ENCODE data around the gene FHOD3. TPM values are rescaled to one million over a fixed set of nuclear protein-coding genes. Genes with fewer than 3 reads are reported as not detected.
A peak's percentile ranks its signal among the peaks of the same experiment; 100 is the strongest.

FHOD3 gene
- total RNA-seq, 1 donor = 13.0 TPM

DNA sequence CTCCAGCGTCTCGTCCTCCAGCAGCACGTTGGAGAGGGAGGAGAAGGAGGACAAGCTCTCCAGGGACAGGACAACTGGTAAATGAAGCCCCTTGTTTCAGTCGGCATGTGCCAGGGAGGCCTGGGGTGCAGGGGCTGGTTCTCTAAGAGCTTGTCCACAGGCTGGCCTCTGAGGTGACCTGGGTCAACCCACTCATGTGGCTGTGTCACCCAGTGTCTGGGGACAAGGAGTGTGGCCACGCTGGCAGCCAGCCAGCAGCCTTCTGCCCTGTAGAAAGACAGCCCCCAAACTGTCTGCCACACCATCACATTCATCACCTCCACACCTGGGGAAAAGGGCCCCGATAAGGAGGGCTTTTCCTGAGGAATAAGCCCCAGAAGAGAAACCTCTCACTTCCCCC lies 411.8 kb downstream of the FHOD3 start:
- no peak overlapping the region for H3K4me2 ChIP-seq (ENCODE audit: insufficient read depth, low read length)
- no peaks in the 10 kb centered on the region for H3K36me3 ChIP-seq (ENCODE audit: insufficient read depth, low read length)
- peaks cover 9% of the 10 kb centered on the region for H3K4me1 ChIP-seq (ENCODE audit: insufficient read depth, low read length)
- no peak overlapping the region for H3K27ac ChIP-seq (ENCODE audit: low read depth, low read length)
- no peak overlapping the region for H2AFZ ChIP-seq (ENCODE audit: low read length)
- H3K4me3 ChIP-seq (ENCODE audit: insufficient read depth, low read length) = no peak overlapping the region
- TF ChIP-seq, protein P1, sequence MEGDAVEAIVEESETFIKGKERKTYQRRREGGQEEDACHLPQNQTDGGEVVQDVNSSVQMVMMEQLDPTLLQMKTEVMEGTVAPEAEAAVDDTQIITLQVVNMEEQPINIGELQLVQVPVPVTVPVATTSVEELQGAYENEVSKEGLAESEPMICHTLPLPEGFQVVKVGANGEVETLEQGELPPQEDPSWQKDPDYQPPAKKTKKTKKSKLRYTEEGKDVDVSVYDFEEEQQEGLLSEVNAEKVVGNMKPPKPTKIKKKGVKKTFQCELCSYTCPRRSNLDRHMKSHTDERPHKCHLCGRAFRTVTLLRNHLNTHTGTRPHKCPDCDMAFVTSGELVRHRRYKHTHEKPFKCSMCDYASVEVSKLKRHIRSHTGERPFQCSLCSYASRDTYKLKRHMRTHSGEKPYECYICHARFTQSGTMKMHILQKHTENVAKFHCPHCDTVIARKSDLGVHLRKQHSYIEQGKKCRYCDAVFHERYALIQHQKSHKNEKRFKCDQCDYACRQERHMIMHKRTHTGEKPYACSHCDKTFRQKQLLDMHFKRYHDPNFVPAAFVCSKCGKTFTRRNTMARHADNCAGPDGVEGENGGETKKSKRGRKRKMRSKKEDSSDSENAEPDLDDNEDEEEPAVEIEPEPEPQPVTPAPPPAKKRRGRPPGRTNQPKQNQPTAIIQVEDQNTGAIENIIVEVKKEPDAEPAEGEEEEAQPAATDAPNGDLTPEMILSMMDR (IDR thresholded peaks at IDR 0.05; ENCODE audit: extremely low read depth, low read depth, low read length) = no peak
- H4K20me1 ChIP-seq (ENCODE audit: insufficient read depth, low read length) = no peaks in the 10 kb centered on the region
- H3K27me3 ChIP-seq (ENCODE audit: insufficient read depth, low read length) = no peaks in the 10 kb centered on the region
- H3K9me3 ChIP-seq (ENCODE audit: low read depth, low read length) = no peaks in the 10 kb centered on the region
- no peak for DNase-seq (ENCODE audit: insufficient read length, low spot score, missing footprints)
- no peaks in the 10 kb centered on the region for H3K79me2 ChIP-seq (ENCODE audit: insufficient read depth, low read length)

DNA sequence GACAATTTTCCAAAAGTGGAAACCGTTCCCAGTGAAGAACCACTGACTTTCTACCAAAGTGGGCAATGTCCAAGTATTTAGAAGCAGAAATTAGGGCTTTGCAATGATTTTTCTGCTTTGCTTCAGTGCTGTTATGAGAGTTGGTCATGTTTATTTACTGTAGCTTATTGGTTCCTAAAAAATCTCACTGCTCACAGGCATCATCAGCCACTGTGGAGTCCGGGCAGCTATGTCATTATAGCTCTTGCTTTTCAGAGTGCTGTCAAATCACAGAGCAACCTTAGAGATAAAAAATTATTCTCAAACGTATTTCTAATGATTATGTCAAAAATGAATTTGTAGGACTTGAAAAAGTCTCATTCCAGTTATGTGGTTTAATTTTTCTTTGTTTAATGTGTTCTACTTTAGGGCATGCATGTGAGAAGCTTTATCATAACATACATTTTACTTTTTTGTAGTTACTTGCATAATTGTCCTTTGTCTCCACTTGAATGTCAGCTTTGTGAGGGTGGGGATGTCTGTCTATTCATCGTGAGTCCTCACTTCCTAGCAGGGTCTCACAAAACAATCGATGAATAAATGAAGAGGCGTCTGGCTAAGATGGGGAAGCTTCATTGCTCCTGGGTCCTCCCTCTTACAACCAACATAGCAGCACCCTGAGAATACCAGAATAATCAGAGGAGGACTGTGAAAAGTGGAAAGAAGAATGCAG lies 413.7 kb downstream of the FHOD3 start:
- H3K4me1 ChIP-seq (ENCODE audit: insufficient read depth, low read length) = peaks cover 9% of the 10 kb centered on the region
- no peaks in the 10 kb centered on the region for H3K27me3 ChIP-seq (ENCODE audit: insufficient read depth, low read length)
- no peak for DNase-seq (ENCODE audit: insufficient read length, low spot score, missing footprints)
- H3K4me2 ChIP-seq (ENCODE audit: insufficient read depth, low read length) = peak overlapping the region; percentile 13
- H3K36me3 ChIP-seq (ENCODE audit: insufficient read depth, low read length) = no peaks in the 10 kb centered on the region
- no peak overlapping the region for H3K4me3 ChIP-seq (ENCODE audit: insufficient read depth, low read length)
- no peaks in the 10 kb centered on the region for H3K79me2 ChIP-seq (ENCODE audit: insufficient read depth, low read length)
- H2AFZ ChIP-seq (ENCODE audit: low read length) = no peak overlapping the region
- peak overlapping the region; percentile 31 for H3K27ac ChIP-seq (ENCODE audit: low read depth, low read length)
- no peaks in the 10 kb centered on the region for H4K20me1 ChIP-seq (ENCODE audit: insufficient read depth, low read length)
- H3K9me3 ChIP-seq (ENCODE audit: low read depth, low read length) = no peaks in the 10 kb centered on the region
- TF ChIP-seq, protein P1 (IDR thresholded peaks at IDR 0.05; ENCODE audit: extremely low read depth, low read depth, low read length) = no peak

DNA sequence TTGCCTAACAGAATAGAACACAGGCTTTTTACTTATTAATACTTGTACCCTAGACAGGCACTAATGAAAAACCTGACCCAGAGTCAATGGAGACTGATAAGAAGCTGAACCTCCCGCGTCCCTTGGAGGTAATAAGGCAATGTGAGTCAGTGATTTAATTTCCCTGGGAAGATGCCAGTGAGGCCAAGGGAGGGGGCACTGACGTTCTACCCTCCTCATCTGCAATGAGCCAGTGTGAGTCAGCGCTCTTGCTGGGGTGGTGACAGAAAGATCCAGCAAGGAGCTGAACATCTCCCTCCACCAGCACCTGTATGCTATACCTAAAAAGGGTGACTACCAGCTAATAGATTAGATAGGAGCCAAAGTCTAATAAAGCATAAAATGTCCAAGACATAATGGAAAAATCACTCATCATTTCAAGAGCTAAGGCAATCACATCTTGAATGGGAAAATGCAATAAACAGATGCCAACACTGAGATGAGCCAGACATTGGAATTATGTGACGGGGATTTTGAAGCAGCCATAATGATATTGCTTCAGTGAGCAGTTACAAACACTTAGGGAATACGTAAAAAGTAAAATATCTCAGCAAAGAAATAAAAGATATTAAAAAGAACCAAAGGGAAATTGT lies 414.4 kb downstream of the FHOD3 start:
- Histone ChIP-seq H3K4me2 (ENCODE audit: insufficient read depth, low read length) (peak overlapping the region; percentile 13), H3K36me3 (ENCODE audit: insufficient read depth, low read length) (no peaks in the 10 kb centered on the region), H3K4me1 (ENCODE audit: insufficient read depth, low read length) (peaks cover 9% of the 10 kb centered on the region), H4K20me1 (ENCODE audit: insufficient read depth, low read length) (no peaks in the 10 kb centered on the region), H3K9me3 (ENCODE audit: low read depth, low read length) (no peaks in the 10 kb centered on the region), H2AFZ (ENCODE audit: low read length) (no peak overlapping the region), H3K79me2 (ENCODE audit: insufficient read depth, low read length) (no peaks in the 10 kb centered on the region), H3K4me3 (ENCODE audit: insufficient read depth, low read length) (no peak overlapping the region), H3K27ac (ENCODE audit: low read depth, low read length) (peak overlapping the region; percentile 31), H3K27me3 (ENCODE audit: insufficient read depth, low read length) (no peaks in the 10 kb centered on the region)
- TF ChIP-seq, protein P1 (IDR thresholded peaks at IDR 0.05; ENCODE audit: extremely low read depth, low read depth, low read length) = no peak
- DNase-seq (ENCODE audit: insufficient read length, low spot score, missing footprints) = peak; percentile 83

DNA sequence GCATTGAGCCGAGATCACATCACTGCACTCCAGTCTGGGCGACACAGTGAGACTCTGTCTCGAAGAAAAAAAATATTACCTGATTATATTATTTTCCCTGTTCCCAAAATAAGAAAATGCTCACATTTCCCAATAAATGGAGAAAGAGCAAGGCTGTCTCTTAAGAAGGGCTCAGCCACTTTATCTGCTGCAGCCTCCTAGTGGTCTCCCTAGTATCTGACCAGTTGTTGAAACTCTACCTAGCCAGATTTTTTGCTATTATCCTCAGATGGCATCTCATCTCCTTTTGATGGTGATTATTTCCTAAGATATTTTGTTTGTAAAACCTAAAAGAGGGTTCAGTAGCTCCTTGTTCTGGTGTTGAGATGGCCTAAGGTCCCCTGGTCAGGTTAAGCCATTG lies 417.0 kb downstream of the FHOD3 start:
- DNase-seq (ENCODE audit: insufficient read length, low spot score, missing footprints) = no peak
- H3K27ac ChIP-seq (ENCODE audit: low read depth, low read length) = no peak overlapping the region
- TF ChIP-seq, protein P1 (IDR thresholded peaks at IDR 0.05; ENCODE audit: extremely low read depth, low read depth, low read length) = peak; percentile 24
- no peak overlapping the region for H3K4me2 ChIP-seq (ENCODE audit: insufficient read depth, low read length)
- no peak overlapping the region for H3K4me3 ChIP-seq (ENCODE audit: insufficient read depth, low read length)
- no peaks in the 10 kb centered on the region for H3K36me3 ChIP-seq (ENCODE audit: insufficient read depth, low read length)
- peaks cover 9% of the 10 kb centered on the region for H3K4me1 ChIP-seq (ENCODE audit: insufficient read depth, low read length)
- H3K79me2 ChIP-seq (ENCODE audit: insufficient read depth, low read length) = no peaks in the 10 kb centered on the region
- no peaks in the 10 kb centered on the region for H4K20me1 ChIP-seq (ENCODE audit: insufficient read depth, low read length)
- H3K9me3 ChIP-seq (ENCODE audit: low read depth, low read length) = no peaks in the 10 kb centered on the region
- no peaks in the 10 kb centered on the region for H3K27me3 ChIP-seq (ENCODE audit: insufficient read depth, low read length)
- no peak overlapping the region for H2AFZ ChIP-seq (ENCODE audit: low read length)
